Gastrocnemius medialis (tissue), 4 donors: ENCODE results near the gene CH25H.

Source experiments
- CTCF ChIP-seq, 5 experiments: fragments of 450-650 bp in 3 of 5; fragments of 200-600 bp in 2 of 5; sonication (generic) in 2 of 5; IDR thresholded peaks in 4 of 5; conservative IDR thresholded peaks in 1 of 5; 1 replicate in 4 of 5; 2 replicates in 1 of 5; pipeline ENCODE4 v1.5.1; 2016 to 2019; ENCODE audit warnings: antibody characterized with exemption in 5 of 5, mild to moderate bottlenecking in 3 of 5, moderate library complexity in 3 of 5
- POLR2A ChIP-seq, 2 donors: fragments of 450-650 bp; IDR thresholded peaks; one replicate each; pipeline ENCODE4 v1.6.1; 2017; ENCODE audit warnings: antibody characterized with exemption in 2 of 2, mild to moderate bottlenecking in 2 of 2, moderate library complexity in 2 of 2

- no peak for TF ChIP-seq CTCF (IDR thresholded peaks at IDR 0.05 in 4 of 5, conservative IDR thresholded peaks at IDR 0.05 in 1 of 5)
- no peak for TF ChIP-seq POLR2A (IDR thresholded peaks at IDR 0.05)
Measured at GRCh38 chr10:89185658-89186057, 21.5 kb downstream of the CH25H start.
